Nasal cavity respiratory epithelium epithelial cell of viscerocranial mucosa (primary cell): ENCODE measurements around the gene CFHR4. TPM values are rescaled to one million over a fixed set of nuclear protein-coding genes. Genes with fewer than 3 reads are reported as not detected.

Source experiments
- total RNA-seq: library from RNA; depleted of rRNA; stranded (reverse); fragments of >200 nt; gene quantifications from 2 replicates; pipeline ENCODE4 v1.2.3, GENCODE V29; 2014

Gene CFHR4
- total RNA-seq, result not detected in 2 replicates

GRCh38 chr1:196887515-196888239, at the start of gene CFHR4:
TSS of gene CFHR4 (plus strand) at chr1:196888052. CDS start at chr1:196888151, 99 bp downstream.

GRCh38 chr1:196943568-196943967, 55.7 kb downstream of the CFHR4 start, which contains the start of gene CFHR2:
TSS of gene CFHR2 (plus strand) at chr1:196943738. CDS start at chr1:196943881, 143 bp downstream.

Other genes starting within 250 kb of the CFHR4 start
- 30.4 and 53.4 TPM in 2 replicates for gene CFH, start 236.0 kb upstream of the CFHR4 start, total RNA-seq
- gene CFHR3, start 113.2 kb upstream of the CFHR4 start, total RNA-seq, result 0.14 TPM in 1 of 2 replicates, not detected in the other
- gene CFHR1, start 68.3 kb upstream of the CFHR4 start, total RNA-seq, result not detected in 2 replicates
- gene CFHR2, start 55.7 kb downstream of the CFHR4 start, total RNA-seq, result not detected in 2 replicates
- gene CFHR5, start 89.5 kb downstream of the CFHR4 start, total RNA-seq, result not detected in 2 replicates
- gene F13B, start 179.2 kb downstream of the CFHR4 start, total RNA-seq, result not detected in 2 replicates